NK-92 treated with Interleukin-12 subunit alpha and Interleukin-12 subunit beta, amount 100 ng/mL, for 24 hours (cell line): ENCODE measurements around the gene TP53I11.

Experiments
- DNase-seq: peaks from one replicate; lab custom pipeline; 2025; lab: John Stamatoyannopoulos, UW

Gene TP53I11

GRCh38 chr11:44978274-44978960 lies 27.7 kb upstream of the TP53I11 start:
- no peak for DNase-seq

GRCh38 chr11:44977493-44977984 lies 26.9 kb upstream of the TP53I11 start:
- DNase-seq = no peak

GRCh38 chr11:44976576-44976975 lies 25.9 kb upstream of the TP53I11 start:
- DNase-seq = no peak

- DNase-seq = no peak
These were observed 23.8 kb upstream of the TP53I11 start for GRCh38 chr11:44974402-44975000.

- peak; percentile 25 for DNase-seq
These were observed 23.1 kb upstream of the TP53I11 start for GRCh38 chr11:44973632-44974401.

- DNase-seq = no peak
These were observed 22.2 kb upstream of the TP53I11 start for GRCh38 chr11:44972746-44973435.

- DNase-seq = no peak
These were observed 20.5 kb upstream of the TP53I11 start for GRCh38 chr11:44971185-44971584.

GRCh38 chr11:44970293-44970692 lies 19.6 kb upstream of the TP53I11 start:
- no peak for DNase-seq

GRCh38 chr11:44969651-44970252 lies 19.1 kb upstream of the TP53I11 start:
- DNase-seq = no peak

- no peak for DNase-seq
These were observed 17.8 kb upstream of the TP53I11 start for GRCh38 chr11:44968510-44968909.

GRCh38 chr11:44967930-44968496 lies 17.3 kb upstream of the TP53I11 start:
- no peak for DNase-seq

GRCh38 chr11:44966694-44967093 lies 16.0 kb upstream of the TP53I11 start:
- no peak for DNase-seq

- no peak for DNase-seq
These were observed 14.0 kb upstream of the TP53I11 start for GRCh38 chr11:44964526-44965209.

- no peak for DNase-seq
These were observed 13.3 kb upstream of the TP53I11 start for GRCh38 chr11:44963948-44964347.

- no peak for DNase-seq
These were observed 12.5 kb upstream of the TP53I11 start for GRCh38 chr11:44963136-44963535.

- DNase-seq = no peak
These were observed 11.8 kb upstream of the TP53I11 start for GRCh38 chr11:44962464-44962863.

GRCh38 chr11:44960200-44960845 lies 9.6 kb upstream of the TP53I11 start:
- DNase-seq = no peak

- no peak for DNase-seq
These were observed 8.4 kb upstream of the TP53I11 start for GRCh38 chr11:44959064-44959463.

GRCh38 chr11:44957776-44958564 lies 7.3 kb upstream of the TP53I11 start:
- DNase-seq = no peak
